Ishikawa (cell line): ENCODE data around the gene LRRC74A.

ENCODE experiments used
- CEBPB ChIP-seq: IDR thresholded peaks from 2 replicates; pipeline ENCODE4 v1.6.1; 2012
- CREB1 ChIP-seq: IDR thresholded peaks from 2 replicates; pipeline ENCODE4 v1.6.1; 2012; ENCODE audit warnings: low read depth
- EGR1 ChIP-seq: IDR thresholded peaks from 2 replicates; pipeline ENCODE4 v1.6.1; 2012
- EP300 ChIP-seq: IDR thresholded peaks from 2 replicates; pipeline ENCODE4 v1.6.1; 2012; ENCODE audit warnings: borderline replicate concordance
- FOXM1 ChIP-seq: IDR thresholded peaks from 2 replicates; pipeline ENCODE4 v1.6.1; 2012; ENCODE audit warnings: low read depth, borderline replicate concordance
- MAX ChIP-seq: IDR thresholded peaks from 2 replicates; pipeline ENCODE4 v1.6.1; 2012
- NFIC ChIP-seq: IDR thresholded peaks from 2 replicates; pipeline ENCODE4 v1.6.1; 2012
- RAD21 ChIP-seq: IDR thresholded peaks from 2 replicates; pipeline ENCODE4 v1.6.1; 2012; ENCODE audit warnings: low read depth
- REST ChIP-seq: IDR thresholded peaks from 2 replicates; pipeline ENCODE4 v1.6.1; 2012; ENCODE audit warnings: low read depth, mild to moderate bottlenecking
- TAF1 ChIP-seq: IDR thresholded peaks from 2 replicates; pipeline ENCODE4 v1.6.1; 2012; ENCODE audit warnings: low read depth, mild to moderate bottlenecking
- TCF12 ChIP-seq: IDR thresholded peaks from 2 replicates; pipeline ENCODE4 v1.6.1; 2012; ENCODE audit warnings: low read depth
- TEAD4 ChIP-seq: IDR thresholded peaks from 2 replicates; pipeline ENCODE4 v1.6.1; 2012
- USF1 ChIP-seq: IDR thresholded peaks from 2 replicates; pipeline ENCODE4 v1.6.1; 2012
- YY1 ChIP-seq: IDR thresholded peaks from 2 replicates; pipeline ENCODE4 v1.6.1; 2012; ENCODE audit warnings: low read depth
- ZBTB7A ChIP-seq: IDR thresholded peaks from 2 replicates; pipeline ENCODE4 v1.6.1; 2012; ENCODE audit warnings: low read depth

LRRC74A gene

GRCh38 chr14:76812093-76812421 lies 14.2 kb upstream of the LRRC74A start:
- TF ChIP-seq CEBPB (no peak), TAF1 (no peak), TEAD4 (no peak), NFIC (no peak), EP300 (no peak), RAD21 (no peak), USF1 (no peak), CREB1 (no peak), MAX (no peak), YY1 (no peak), EGR1 (no peak), ZBTB7A (no peak), FOXM1 (no peak), TCF12 (no peak), REST (no peak)

GRCh38 chr14:76812422-76813383 lies 13.5 kb upstream of the LRRC74A start, which contains the start of gene ANGEL1:
Gene ANGEL1, minus strand, starts transcription at chr14:76812882. Its CDS starts 55 bp downstream, at chr14:76812827.
- TF ChIP-seq NFIC, result peak; percentile 37; the same call in 1 of the 2 replicates
- TF ChIP-seq CREB1, result no peak
- TF ChIP-seq YY1, result peak; percentile 69
- TF ChIP-seq USF1, result peak; percentile 98
- peak; percentile 91 for TF ChIP-seq EGR1
- TF ChIP-seq MAX, result peak; percentile 96
- no peak for TF ChIP-seq CEBPB
- TF ChIP-seq TCF12, result peak; percentile 85
- no peak for TF ChIP-seq RAD21
- peak; percentile 70; the same call in 1 of the 2 replicates for TF ChIP-seq TAF1
- TF ChIP-seq TEAD4, result no peak; the same call in 1 of the 2 replicates
- TF ChIP-seq EP300, result peak; percentile 69
- TF ChIP-seq ZBTB7A, result peak; percentile 72; the same call in 1 of the 2 replicates

- no peak for TF ChIP-seq TEAD4
- no peak for TF ChIP-seq NFIC
- TF ChIP-seq TCF12, result no peak
- TF ChIP-seq TAF1, result no peak
- no peak for TF ChIP-seq EGR1
- no peak for TF ChIP-seq ZBTB7A
- no peak for TF ChIP-seq CREB1
- TF ChIP-seq USF1, result no peak
- TF ChIP-seq MAX, result no peak
- no peak for TF ChIP-seq EP300
- no peak for TF ChIP-seq REST
- TF ChIP-seq CEBPB, result no peak
- no peak for TF ChIP-seq RAD21
- no peak for TF ChIP-seq YY1
- no peak for TF ChIP-seq FOXM1
Measured at GRCh38 chr14:76814726-76815645, 11.2 kb upstream of the LRRC74A start.

- TF ChIP-seq EGR1 (no peak), CEBPB (no peak), MAX (no peak), EP300 (no peak), RAD21 (no peak), ZBTB7A (no peak), YY1 (no peak), CREB1 (no peak), REST (no peak), TAF1 (no peak), FOXM1 (no peak), TCF12 (no peak), TEAD4 (no peak)
Measured at GRCh38 chr14:76820700-76821099, 5.5 kb upstream of the LRRC74A start.
